Neutrophil (primary cell): Measurements from ENCODE around the gene TSPAN14.
"Not testable (repeated sequence)": the region's sequence is repeated elsewhere in the genome, so short reads cannot be mapped to it uniquely, and the experiment has no call there.

Source experiments
- H3K27ac ChIP-seq: fragments of 200-600 bp; sonication (generic); 2 replicates; pipeline ENCODE4 v1.5.1; 2016; ENCODE audit warnings: mild to moderate bottlenecking, moderate library complexity
- H3K27me3 ChIP-seq: fragments of 200-600 bp; sonication (generic); 2 replicates; pipeline ENCODE4 v1.6.0; 2016; ENCODE audit warnings: mild to moderate bottlenecking
- H3K36me3 ChIP-seq: fragments of 200-600 bp; sonication (generic); 2 replicates; pipeline ENCODE4 v1.5.1; 2017
- H3K4me1 ChIP-seq, 2 experiments: fragments of 200-600 bp in 1 of 2; sonication (generic) in 1 of 2; 1 replicate in 1 of 2; 2 replicates in 1 of 2; pipeline versions ENCODE4 v1.5.1 to v1.6.1; 2013 to 2016; ENCODE audit warnings: low read depth in 1 of 2, low read length in 1 of 2, mild to moderate bottlenecking in 1 of 2, moderate library complexity in 1 of 2; ENCODE audit not compliant: control insufficient read depth in 1 of 2, insufficient read depth in 1 of 2
- H3K4me3 ChIP-seq, 2 experiments: fragments of 200-600 bp in 1 of 2; sonication (generic) in 1 of 2; 1 replicate in 1 of 2; 2 replicates in 1 of 2; pipeline ENCODE4 v1.5.1; 2013 to 2016; ENCODE audit warnings: low read depth in 1 of 2, low read length in 1 of 2, mild to moderate bottlenecking in 1 of 2, moderate library complexity in 1 of 2
- H3K9me3 ChIP-seq: fragments of 200-600 bp; sonication (generic); 2 replicates; pipeline ENCODE4 v1.5.1; 2016
- CTCF ChIP-seq: fragments of 200-600 bp; sonication (generic); IDR thresholded peaks from 2 replicates; pipeline ENCODE4 v1.5.1; 2016; ENCODE audit warnings: antibody characterized with exemption

The TSPAN14 gene

GRCh38 chr10:80477813-80478212 lies 23.7 kb downstream of the TSPAN14 start:
- H3K27ac ChIP-seq = peak overlapping the region; percentile 56
- no peak overlapping the region for H3K4me3 ChIP-seq
- no peaks in the 10 kb centered on the region for H3K9me3 ChIP-seq
- H3K36me3 ChIP-seq = peaks cover 6% of the 10 kb centered on the region
- no peaks in the 10 kb centered on the region for H3K27me3 ChIP-seq
- TF ChIP-seq CTCF = no peak
- H3K4me1 ChIP-seq = peaks cover 4 to 20% of the 10 kb centered on the region in 2 experiments

GRCh38 chr10:80480373-80480772 lies 26.3 kb downstream of the TSPAN14 start:
- H3K36me3 ChIP-seq, H3K9me3 ChIP-seq, H3K27ac ChIP-seq, H3K4me3 ChIP-seq, H3K27me3 ChIP-seq: not testable (repeated sequence)
- peaks cover 26 to 32% of the 10 kb centered on the region in 2 experiments for H3K4me1 ChIP-seq

- Histone ChIP-seq H3K4me3 (no peak overlapping the region), H3K9me3 (no peaks in the 10 kb centered on the region), H3K36me3 (no peaks in the 10 kb centered on the region), H3K27ac (no peak overlapping the region), H3K4me1 (peaks cover 31 to 37% of the 10 kb centered on the region in 2 experiments), H3K27me3 (no peaks in the 10 kb centered on the region)
- TF ChIP-seq CTCF = no peak
These were observed 26.7 kb downstream of the TSPAN14 start for GRCh38 chr10:80480852-80481251.

- TF ChIP-seq CTCF = no peak
- H3K4me3 ChIP-seq = no peak overlapping the region
- peak overlapping the region; percentile 96 for H3K27ac ChIP-seq
- no peaks in the 10 kb centered on the region for H3K27me3 ChIP-seq
- H3K9me3 ChIP-seq = no peaks in the 10 kb centered on the region
- H3K36me3 ChIP-seq = peaks cover 1% of the 10 kb centered on the region
- peaks cover 61 to 66% of the 10 kb centered on the region in 2 experiments for H3K4me1 ChIP-seq
These were observed 30.1 kb downstream of the TSPAN14 start for GRCh38 chr10:80484243-80484642.

- TF ChIP-seq CTCF = no peak
- peak overlapping the region; percentile 96 for H3K27ac ChIP-seq
- H3K4me1 ChIP-seq = peaks cover 65 to 70% of the 10 kb centered on the region in 2 experiments
These were observed 30.6 kb downstream of the TSPAN14 start for GRCh38 chr10:80484676-80485075.

GRCh38 chr10:80485076-80485945 lies 31.2 kb downstream of the TSPAN14 start:
- Histone ChIP-seq H3K9me3 (no peaks in the 10 kb centered on the region), H3K4me1 (peaks cover 72 to 77% of the 10 kb centered on the region in 2 experiments), H3K36me3 (peaks cover 10% of the 10 kb centered on the region), H3K27me3 (no peaks in the 10 kb centered on the region), H3K27ac (peak overlapping the region; percentile 96), H3K4me3 (peak overlapping the region; percentile 49 to 56)
- TF ChIP-seq CTCF = no peak

More at GRCh38 chr10:80484676-80485075, 30.6 kb downstream of the TSPAN14 start:
- peaks cover 6% of the 10 kb centered on the region for H3K36me3 ChIP-seq
- H3K4me3 ChIP-seq = peak overlapping the region in 1 of 2 experiments; percentile 56
- H3K27me3 ChIP-seq = no peaks in the 10 kb centered on the region
- no peaks in the 10 kb centered on the region for H3K9me3 ChIP-seq
